Naive thymus-derived CD8-positive, alpha-beta T cell (primary cell): ENCODE measurements around the gene NRCAM. TPM values are rescaled to one million over a fixed set of nuclear protein-coding genes. Genes with fewer than 3 reads are reported as not detected.

Source experiments
- ATAC-seq, 2 donors: fragments of 150-1000 bp; cut with Tn5 transposase in 1 of 2; sonication (Bioruptor Pico), chemical (Tn5 transposase) in 1 of 2; 1 replicate in 1 of 2; 2 replicates in 1 of 2; pipeline ENCODE4 v1.10.0; 2021; ENCODE audit warnings: mild to moderate bottlenecking in 2 of 2, moderate library complexity in 2 of 2
- POLR2A ChIA-PET: fragments of 350-600 bp; sonication (Branson Sonifier 250); formaldehyde crosslinking; loops from one replicate; lab custom pipeline; 2021; ENCODE audit warnings: antibody characterized with exemption; lab: Charles Lee
- DNase-seq, 10 donors: peaks; one replicate each; pipeline versions ENCODE4 v3.0.0 to v3.0.0-alpha.2; 2020 to 2022
- H3K27ac Mint-ChIP-seq, 10 donors: one replicate each; pipeline ENCODE4 v1.8.0; 2020 to 2022; ENCODE audit warnings: mild to moderate bottlenecking in 10 of 10, mixed read lengths in 10 of 10, moderate library complexity in 4 of 10, inconsistent platforms in 1 of 10
- H3K27me3 Mint-ChIP-seq, 5 donors: one replicate each; pipeline ENCODE4 v1.8.0; 2021 to 2022; ENCODE audit warnings: mixed read lengths in 5 of 5
- H3K36me3 Mint-ChIP-seq, 3 donors: one replicate each; pipeline ENCODE4 v1.8.0; 2020 to 2022; ENCODE audit warnings: mixed read lengths in 3 of 3, mild to moderate bottlenecking in 2 of 3, inconsistent platforms in 1 of 3
- H3K4me1 Mint-ChIP-seq, 4 donors: one replicate each; pipeline ENCODE4 v1.8.0; 2021 to 2022; ENCODE audit warnings: mixed read lengths in 4 of 4
- H3K4me3 Mint-ChIP-seq, 10 donors: one replicate each; pipeline ENCODE4 v1.8.0; 2020 to 2022; ENCODE audit warnings: mild to moderate bottlenecking in 10 of 10, mixed read lengths in 10 of 10, moderate library complexity in 6 of 10, inconsistent platforms in 1 of 10
- H3K9me3 Mint-ChIP-seq, 9 donors: one replicate each; pipeline ENCODE4 v1.8.0; 2020 to 2022; ENCODE audit warnings: mixed read lengths in 9 of 9, mild to moderate bottlenecking in 3 of 9, inconsistent platforms in 1 of 9, moderate library complexity in 1 of 9
- polyA plus RNA-seq, 3 donors: library from polyadenylated mRNA; unstranded; fragments of 300-500 nt; fragmentation: Illumina TruSeq; gene quantifications; one replicate each; pipeline ENCODE4 v1.2.3, GENCODE V29; 2021
- total RNA-seq, 8 experiments: library from RNA in 2 of 8; stranded (reverse) in 2 of 8; gene quantifications; one replicate each; pipeline ENCODE4 v1.2.3 and lab custom pipeline; 2021 to 2026

Gene NRCAM
- total and polyA plus RNA-seq, 5 experiments from 2014 or later, result 11.1 to 46.6 (median 18.2) TPM

GRCh38 chr7:108448584-108449505 is 7.4 kb downstream of the NRCAM start:
- Mint-ChIP-seq H3K27ac (no peak overlapping the region), H3K36me3 (peaks cover 0 to 4% (median 1%) of the 10 kb centered on the region in 3 donors), H3K9me3 (no peaks in the 10 kb centered on the region), H3K4me3 (no peak overlapping the region), H3K27me3 (peaks cover 0 to 24% (median 0%) of the 10 kb centered on the region in 5 donors), H3K4me1 (peaks cover 8 to 51% (median 27%) of the 10 kb centered on the region in 4 donors)
- POLR2A ChIA-PET, result no interaction called here
- ATAC-seq (no peak), DNase-seq (no peak)

- POLR2A ChIA-PET, result no interaction called here
- peaks cover 0 to 5% (median 1%) of the 10 kb centered on the region in 3 donors for H3K36me3 Mint-ChIP-seq
- H3K9me3 Mint-ChIP-seq, result no peaks in the 10 kb centered on the region
- no peak overlapping the region for H3K4me3 Mint-ChIP-seq
- DNase-seq (no peak), ATAC-seq (no peak)
- H3K4me1 Mint-ChIP-seq, result peaks cover 3 to 33% (median 16%) of the 10 kb centered on the region in 4 donors
- peaks cover 0 to 4% (median 0%) of the 10 kb centered on the region in 5 donors for H3K27me3 Mint-ChIP-seq
- no peak overlapping the region for H3K27ac Mint-ChIP-seq
Measured at GRCh38 chr7:108442039-108442568, 14.1 kb downstream of the NRCAM start.

GRCh38 chr7:108441392-108441955 is 14.8 kb downstream of the NRCAM start:
- Mint-ChIP-seq H3K27ac (no peak overlapping the region), H3K4me1 (peaks cover 3 to 33% (median 17%) of the 10 kb centered on the region in 4 donors), H3K4me3 (no peak overlapping the region), H3K36me3 (peaks cover 0 to 8% (median 1%) of the 10 kb centered on the region in 3 donors), H3K9me3 (no peaks in the 10 kb centered on the region), H3K27me3 (peaks cover 0 to 4% (median 0%) of the 10 kb centered on the region in 5 donors)
- DNase-seq (no peak), ATAC-seq (no peak)
- POLR2A ChIA-PET, result interaction anchor here (0.7 kb wide), 1 partner anchor 15 kb away, joined by 3 read pairs; no protein-coding TSS in a partner anchor

GRCh38 chr7:108440613-108441012 is 15.6 kb downstream of the NRCAM start:
- no peak for ATAC-seq
- H3K27me3 Mint-ChIP-seq, result peaks cover 0 to 4% (median 0%) of the 10 kb centered on the region in 5 donors
- H3K27ac Mint-ChIP-seq, result no peak overlapping the region
- peaks cover 0 to 1% (median 0%) of the 10 kb centered on the region in 9 donors for H3K9me3 Mint-ChIP-seq
- no peak for DNase-seq
- no peak overlapping the region for H3K4me3 Mint-ChIP-seq
- H3K36me3 Mint-ChIP-seq, result peaks cover 0 to 8% (median 2%) of the 10 kb centered on the region in 3 donors
- H3K4me1 Mint-ChIP-seq, result peaks cover 3 to 35% (median 14%) of the 10 kb centered on the region in 4 donors
- POLR2A ChIA-PET, result interaction anchor here (0.7 kb wide), 1 partner anchor 16 kb away, joined by 3 read pairs; no protein-coding TSS in a partner anchor

- no peak for ATAC-seq
- Mint-ChIP-seq H3K4me1 (peaks cover under 1 to 43% (median 25%) of the 10 kb centered on the region in 4 donors), H3K36me3 (peaks cover 0 to 16% (median 3%) of the 10 kb centered on the region in 3 donors), H3K27ac (peak overlapping the region in 1 of 10 donors; percentile 29), H3K9me3 (peaks cover 0 to 5% (median 0%) of the 10 kb centered on the region in 9 donors), H3K4me3 (no peak overlapping the region), H3K27me3 (peaks cover 0 to 14% (median 0%) of the 10 kb centered on the region in 5 donors)
- no peak for DNase-seq
- POLR2A ChIA-PET, result no interaction called here
Measured at GRCh38 chr7:108436906-108437305, 19.3 kb downstream of the NRCAM start.

GRCh38 chr7:108434010-108434409 is 22.2 kb downstream of the NRCAM start:
- ATAC-seq, result no peak
- Mint-ChIP-seq H3K9me3 (peaks cover 0 to 5% (median 0%) of the 10 kb centered on the region in 9 donors), H3K4me1 (peaks cover 0 to 59% (median 40%) of the 10 kb centered on the region in 4 donors), H3K27ac (peak overlapping the region in 1 of 10 donors; percentile 7), H3K4me3 (no peak overlapping the region), H3K36me3 (peaks cover 4 to 32% (median 20%) of the 10 kb centered on the region in 3 donors), H3K27me3 (peaks cover 0 to 16% (median 0%) of the 10 kb centered on the region in 5 donors)
- no peak for DNase-seq
- POLR2A ChIA-PET, result no interaction called here

GRCh38 chr7:108431099-108431498 is 25.1 kb downstream of the NRCAM start:
- DNase-seq, result no peak
- H3K27me3 Mint-ChIP-seq, result peaks cover 0 to 17% (median 0%) of the 10 kb centered on the region in 5 donors
- ATAC-seq, result no peak
- H3K4me1 Mint-ChIP-seq, result peaks cover 0 to 62% (median 41%) of the 10 kb centered on the region in 4 donors
- POLR2A ChIA-PET, result no interaction called here
- no peak overlapping the region for H3K27ac Mint-ChIP-seq
- H3K4me3 Mint-ChIP-seq, result peak overlapping the region in 1 of 10 donors; percentile 5
- H3K9me3 Mint-ChIP-seq, result peaks cover 0 to 5% (median 0%) of the 10 kb centered on the region in 9 donors
- peaks cover 4 to 32% (median 18%) of the 10 kb centered on the region in 3 donors for H3K36me3 Mint-ChIP-seq

GRCh38 chr7:108430664-108431063 is 25.6 kb downstream of the NRCAM start:
- Mint-ChIP-seq H3K4me1 (peaks cover 0 to 60% (median 40%) of the 10 kb centered on the region in 4 donors), H3K4me3 (peak overlapping the region in 1 of 10 donors; percentile 5), H3K36me3 (peaks cover 4 to 32% (median 18%) of the 10 kb centered on the region in 3 donors), H3K9me3 (peaks cover 0 to 5% (median 0%) of the 10 kb centered on the region in 9 donors), H3K27me3 (peaks cover 0 to 17% (median 0%) of the 10 kb centered on the region in 5 donors), H3K27ac (peak overlapping the region in 1 of 10 donors; percentile 41)
- no peak for DNase-seq
- no peak for ATAC-seq
- POLR2A ChIA-PET, result no interaction called here

- POLR2A ChIA-PET, result no interaction called here
- Mint-ChIP-seq H3K36me3 (peaks cover 4 to 27% (median 24%) of the 10 kb centered on the region in 3 donors), H3K27me3 (peaks cover 0 to 14% (median 0%) of the 10 kb centered on the region in 5 donors), H3K27ac (no peak overlapping the region), H3K4me3 (no peak overlapping the region), H3K9me3 (no peaks in the 10 kb centered on the region), H3K4me1 (peaks cover 9 to 59% (median 39%) of the 10 kb centered on the region in 4 donors)
- ATAC-seq (no peak), DNase-seq (no peak)
Measured at GRCh38 chr7:108427766-108428165, 28.5 kb downstream of the NRCAM start.

GRCh38 chr7:108425714-108426275 is 30.4 kb downstream of the NRCAM start:
- H3K4me3 Mint-ChIP-seq, result no peak overlapping the region
- POLR2A ChIA-PET, result no interaction called here
- H3K36me3 Mint-ChIP-seq, result peaks cover 4 to 18% (median 15%) of the 10 kb centered on the region in 3 donors
- no peak overlapping the region for H3K27ac Mint-ChIP-seq
- no peak for ATAC-seq
- DNase-seq, result no peak
- no peaks in the 10 kb centered on the region for H3K9me3 Mint-ChIP-seq
- H3K27me3 Mint-ChIP-seq, result peaks cover 0 to 13% (median 0%) of the 10 kb centered on the region in 5 donors
- peaks cover 20 to 60% (median 41%) of the 10 kb centered on the region in 4 donors for H3K4me1 Mint-ChIP-seq

GRCh38 chr7:108424013-108424412 is 32.2 kb downstream of the NRCAM start:
- no peak overlapping the region for H3K27ac Mint-ChIP-seq
- peak overlapping the region in 1 of 10 donors; percentile 22 for H3K4me3 Mint-ChIP-seq
- POLR2A ChIA-PET, result no interaction called here
- H3K36me3 Mint-ChIP-seq, result peaks cover 0 to 11% (median 3%) of the 10 kb centered on the region in 3 donors
- no peaks in the 10 kb centered on the region for H3K9me3 Mint-ChIP-seq
- ATAC-seq, result no peak
- H3K27me3 Mint-ChIP-seq, result peaks cover 0 to 17% (median 0%) of the 10 kb centered on the region in 5 donors
- DNase-seq, result no peak
- peaks cover 30 to 58% (median 42%) of the 10 kb centered on the region in 4 donors for H3K4me1 Mint-ChIP-seq
